SK-N-SH (cell line): ENCODE measurements around the gene KLHL5. TPM values are rescaled to one million over a fixed set of nuclear protein-coding genes. Genes with fewer than 3 reads are reported as not detected.

ENCODE experiments used
- CTCF ChIA-PET: fragments of 300-600, 350-600 bp; formaldehyde crosslinking; extraction: SDS; loops from one replicate; lab custom pipeline; 2021; lab: Yijun Ruan, JAX
- POLR2A ChIA-PET: fragments of 350-600 bp; sonication (Branson Sonifier 250); formaldehyde crosslinking; extraction: SDS; loops from one replicate; lab custom pipeline; 2020; ENCODE audit warnings: antibody characterized with exemption, inconsistent platforms; lab: Yijun Ruan, JAX
- DNase-seq: peaks from one replicate; pipeline ENCODE4 v3.0.0; 2012
- H2AFZ ChIP-seq: fragments of 200-600 bp; sonication (generic); 2 replicates; pipeline ENCODE4 v1.8.1; 2016; ENCODE audit warnings: antibody characterized with exemption, mild to moderate bottlenecking, low read depth
- H3F3A ChIP-seq: fragments of 200-600 bp; sonication (generic); replicated peaks from 2 replicates; pipeline ENCODE3; 2016; ENCODE audit warnings: antibody characterized with exemption, mild to moderate bottlenecking; ENCODE audit not compliant: insufficient read depth
- H3K27ac ChIP-seq, 2 experiments: fragments of 200-500 bp in 1 of 2; fragments of 200-600 bp in 1 of 2; sonication (Bioruptor generic) in 1 of 2; sonication (generic), shearing (Covaris generic) in 1 of 2; 2 replicates each; pipeline versions ENCODE4 v1.5.1 to v1.6.1; 2014 to 2016; ENCODE audit warnings: low read depth in 2 of 2, inconsistent platforms in 1 of 2, low read length in 1 of 2, mild to moderate bottlenecking in 1 of 2, mixed read lengths in 1 of 2
- H3K27me3 ChIP-seq: fragments of 200-600 bp; sonication (generic), shearing (Covaris generic); 2 replicates; pipeline ENCODE4 v1.6.1; 2016; ENCODE audit warnings: mixed run types; ENCODE audit not compliant: insufficient read depth
- H3K36me3 ChIP-seq, 2 experiments: fragments of 200-500 bp in 1 of 2; fragments of 200-600 bp in 1 of 2; sonication (Bioruptor generic) in 1 of 2; sonication (generic) in 1 of 2; replicated peaks in 1 of 2; 2 replicates each; pipeline versions ENCODE3 to v1.5.1; 2014 to 2016; ENCODE audit warnings: low read length in 1 of 2, mild to moderate bottlenecking in 1 of 2; ENCODE audit not compliant: insufficient read depth in 2 of 2, control insufficient read depth in 1 of 2
- H3K4me1 ChIP-seq, 2 experiments: fragments of 200-500 bp in 1 of 2; fragments of 200-600 bp in 1 of 2; sonication (Bioruptor generic) in 1 of 2; sonication (generic), shearing (Covaris generic) in 1 of 2; 2 replicates each; pipeline versions ENCODE4 v1.5.1 to v1.6.1; 2014 to 2016; ENCODE audit warnings: low read depth in 1 of 2, low read length in 1 of 2, mixed run types in 1 of 2; ENCODE audit not compliant: insufficient read depth in 2 of 2, control insufficient read depth in 1 of 2
- H3K4me2 ChIP-seq: fragments of 200-600 bp; sonication (generic), shearing (Covaris generic); 2 replicates; pipeline ENCODE4 v1.6.1; 2017; ENCODE audit warnings: mixed run types
- H3K4me3 ChIP-seq, 2 experiments: fragments of 200-500 bp in 1 of 2; fragments of 200-600 bp in 1 of 2; sonication (Bioruptor generic) in 1 of 2; sonication (generic), shearing (Covaris generic) in 1 of 2; 2 replicates each; pipeline versions ENCODE4 v1.5.1 to v1.8.1; 2014 to 2016; ENCODE audit warnings: low read depth in 2 of 2, inconsistent platforms in 1 of 2, low read length in 1 of 2, mild to moderate bottlenecking in 1 of 2, mixed read lengths in 1 of 2, moderate library complexity in 1 of 2
- H3K79me2 ChIP-seq: fragments of 200-600 bp; sonication (generic); 2 replicates; pipeline ENCODE4 v1.8.1; 2017; ENCODE audit warnings: mild to moderate bottlenecking; ENCODE audit not compliant: insufficient read depth
- H3K9ac ChIP-seq: fragments of 200-600 bp; sonication (generic); 2 replicates; pipeline ENCODE4 v1.6.1; 2017; ENCODE audit warnings: mixed run types
- H3K9me2 ChIP-seq: fragments of 200-600 bp; sonication (generic); 2 replicates; pipeline ENCODE4 v1.6.1; 2017; ENCODE audit warnings: mixed run types
- H3K9me3 ChIP-seq: fragments of 200-600 bp; sonication (generic); 2 replicates; pipeline ENCODE4 v1.6.1; 2017; ENCODE audit warnings: mixed run types, mild to moderate bottlenecking, moderate library complexity
- H4K20me1 ChIP-seq: fragments of 200-600 bp; sonication (generic); 2 replicates; pipeline ENCODE4 v1.6.1; 2017; ENCODE audit warnings: mild to moderate bottlenecking, mixed run types; ENCODE audit not compliant: insufficient read depth
- CTCF ChIP-seq: fragments of 200-600 bp; sonication (generic); IDR thresholded peaks from 2 replicates; pipeline ENCODE4 v1.6.1; 2017; ENCODE audit warnings: antibody characterized with exemption, mild to moderate bottlenecking, moderate library complexity
- ELF1 ChIP-seq: IDR thresholded peaks from 2 replicates; pipeline ENCODE4 v1.4.0; 2012
- EP300 ChIP-seq, 2 experiments: IDR thresholded peaks; 2 replicates each; pipeline versions ENCODE4 v1.4.0 to v1.6.1; 2012; ENCODE audit warnings: borderline replicate concordance in 1 of 2, low read depth in 1 of 2, low read length in 1 of 2
- EZH2phosphoT487 ChIP-seq: fragments of 200-600 bp; sonication (generic); IDR thresholded peaks from 2 replicates; pipeline ENCODE4 v1.6.1; 2017; ENCODE audit warnings: low read depth, mixed run types, mild to moderate bottlenecking, antibody characterized with exemption, moderate library complexity, borderline replicate concordance
- FOXM1 ChIP-seq: IDR thresholded peaks from 2 replicates; pipeline ENCODE4 v1.4.0; 2012; ENCODE audit warnings: low read depth, mild to moderate bottlenecking
- GABPA ChIP-seq: IDR thresholded peaks from 2 replicates; pipeline ENCODE4 v1.4.0; 2012; ENCODE audit warnings: low read depth, mild to moderate bottlenecking
- GATA2 ChIP-seq: sonication (generic); formaldehyde crosslinking; IDR thresholded peaks from 2 replicates; pipeline ENCODE4 v1.5.0; 2020; ENCODE audit warnings: mild to moderate bottlenecking, missing genetic modification reagents
- IRF3 ChIP-seq: fragments of 150-350 bp; IDR thresholded peaks from 2 replicates; pipeline ENCODE4 v1.6.1; 2016; ENCODE audit warnings: mild to moderate bottlenecking, low read depth, low read length
- JUND ChIP-seq: IDR thresholded peaks from 2 replicates; pipeline ENCODE4 v1.4.0; 2012
- NFIC ChIP-seq: IDR thresholded peaks from 2 replicates; pipeline ENCODE4 v1.4.0; 2012; ENCODE audit warnings: borderline replicate concordance
- NRF1 ChIP-seq: IDR thresholded peaks from 2 replicates; pipeline ENCODE4 v1.6.1; 2012; ENCODE audit warnings: low read depth, mild to moderate bottlenecking, low read length
- POLR2AphosphoS5 ChIP-seq: IDR thresholded peaks from 2 replicates; pipeline ENCODE4 v1.6.1; 2012; ENCODE audit warnings: low read depth, low read length
- RAD21 ChIP-seq: IDR thresholded peaks from 2 replicates; pipeline ENCODE4 v1.6.1; 2012; ENCODE audit warnings: mild to moderate bottlenecking, low read length
- REST ChIP-seq: IDR thresholded peaks from 2 replicates; pipeline ENCODE4 v1.6.1; 2012; ENCODE audit warnings: mild to moderate bottlenecking, low read depth, low read length, moderate library complexity
- RFX5 ChIP-seq: IDR thresholded peaks from 2 replicates; pipeline ENCODE4 v1.6.1; 2012; ENCODE audit warnings: mild to moderate bottlenecking, improper control_type of control experiment, low read length
- SIN3A ChIP-seq: IDR thresholded peaks from 2 replicates; pipeline ENCODE4 v1.6.1; 2012; ENCODE audit warnings: low read depth, mild to moderate bottlenecking, low read length, moderate library complexity, borderline replicate concordance
- TEAD4 ChIP-seq: IDR thresholded peaks from 2 replicates; pipeline ENCODE4 v1.4.0; 2012; ENCODE audit warnings: mild to moderate bottlenecking, borderline replicate concordance; ENCODE audit not compliant: insufficient read depth
- USF2 ChIP-seq: fragments of 150-350 bp; IDR thresholded peaks from 2 replicates; pipeline ENCODE4 v1.6.1; 2017; ENCODE audit warnings: antibody characterized with exemption, low read length, low read depth, borderline replicate concordance
- WGBS: methylation state at CpG from one replicate; pipeline ENCODE4 v1.1.6; 2017; ENCODE audit warnings: low lambda C conversion rate; 5-methylcytosine and 5-hydroxymethylcytosine counted together
- polyA plus RNA-seq, 3 experiments: library from polyadenylated mRNA; depleted of rRNA; stranded (reverse); fragments of >200 nt; gene quantifications; 2 replicates each; pipeline ENCODE4 v1.2.3, GENCODE V29; 2012

The KLHL5 gene
- polyA plus RNA-seq, 1 of the 3 experiments (the other 2 are of a cell fraction), result 33.1 TPM

- ChIA-PET CTCF (interaction anchor here (0.6 to 2.9 kb wide), 3 partner anchors 9 to 229 kb away, joined by 3 to 15 read pairs (median 5); no protein-coding TSS in a partner anchor), POLR2A (no interaction called here)
- no peaks in the 10 kb centered on the region for H3K27me3 ChIP-seq
- H3K9ac ChIP-seq, result no peak overlapping the region
- no peaks in the 10 kb centered on the region for H3F3A ChIP-seq
- TF ChIP-seq POLR2AphosphoS5 (no peak), FOXM1 (no peak), RAD21 (no peak), NFIC (no peak), GABPA (no peak), JUND (no peak), GATA2 (CRISPR knock-in tag) (no peak), NRF1 (no peak)
- DNase-seq, result no peak
- H3K9me2 ChIP-seq, result no peaks in the 10 kb centered on the region
- peaks cover 0 to 23% of the 10 kb centered on the region in 2 experiments for H3K36me3 ChIP-seq
- H3K4me3 ChIP-seq, result no peak overlapping the region
- H4K20me1 ChIP-seq, result no peaks in the 10 kb centered on the region
- no peak overlapping the region for H2AFZ ChIP-seq
- H3K9me3 ChIP-seq, result 0 out of 2 replicates have a peak, but pooled peaks cover 4% of the 10 kb centered on the region
- no peaks in the 10 kb centered on the region for H3K79me2 ChIP-seq
- H3K27ac ChIP-seq, result no peak overlapping the region
- no peaks in the 10 kb centered on the region for H3K4me1 ChIP-seq
- WGBS, result 95% methylated on average over 11 of the region's 11 CpGs
- H3K4me2 ChIP-seq, result no peak overlapping the region
Measured at GRCh38 chr4:39126256-39127095, 64.4 kb downstream of the KLHL5 start.

GRCh38 chr4:39133623-39134022 lies 71.6 kb downstream of the KLHL5 start:
- Histone ChIP-seq H3K36me3 (peaks cover 0 to 3% of the 10 kb centered on the region in 2 experiments), H3K9me2 (no peaks in the 10 kb centered on the region), H3K79me2 (no peaks in the 10 kb centered on the region), H3K9me3 (no peaks in the 10 kb centered on the region), H3K9ac (no peak overlapping the region)
- no peak for TF ChIP-seq RFX5
- no peak for TF ChIP-seq RAD21
- TF ChIP-seq ELF1, result no peak
- TF ChIP-seq SIN3A, result no peak
- TF ChIP-seq EP300 (IDR thresholded peaks at IDR 0.05; ENCODE audit: borderline replicate concordance in 1 of 2, low read depth in 1 of 2, low read length in 1 of 2), result no peak
- TF ChIP-seq POLR2AphosphoS5, result no peak
- TF ChIP-seq TEAD4, result no peak
- TF ChIP-seq NRF1, result no peak
- no peak for TF ChIP-seq EZH2phosphoT487
- no peak for TF ChIP-seq GATA2 (CRISPR knock-in tag)
- no peak for TF ChIP-seq CTCF
- no peak for TF ChIP-seq REST
- no peak for TF ChIP-seq USF2
- TF ChIP-seq IRF3, result no peak
- TF ChIP-seq, all 33 proteins: peak for 0
- H3F3A ChIP-seq, result peaks cover 3% of the 10 kb centered on the region
- no peaks in the 10 kb centered on the region for H3K27me3 ChIP-seq
- no peak overlapping the region for H3K27ac ChIP-seq
- ChIA-PET POLR2A (no interaction called here), CTCF (interaction anchor here (0.7 to 7.1 kb wide), 11 partner anchors 9 to 376 kb away, joined by 3 to 178 read pairs (median 11); no protein-coding TSS in a partner anchor)
- no peak for DNase-seq
- 98% methylated on average over 3 of the region's 3 CpGs for WGBS
- H2AFZ ChIP-seq, result no peak overlapping the region
- no peak overlapping the region for H3K4me3 ChIP-seq
- H3K4me2 ChIP-seq, result no peak overlapping the region
- no peaks in the 10 kb centered on the region for H4K20me1 ChIP-seq
- peaks cover 0 to 7% of the 10 kb centered on the region in 2 experiments; a peak in 1 of 4 replicates for H3K4me1 ChIP-seq
